ENCODE results near the gene TBC1D20. TPM values are rescaled to one million over a fixed set of nuclear protein-coding genes. Genes with fewer than 3 reads are reported as not detected.

The TBC1D20 gene
- total RNA-seq, 2 experiments from 2014 or later = 30.1 to 30.7 TPM

GRCh38 chr20:434661-435419 is 27.5 kb downstream of the TBC1D20 start:
- Mint-ChIP-seq H3K27me3 (ENCODE audit: low read depth) (no peaks in the 10 kb centered on the region), H3K9me3 (ENCODE audit: insufficient read depth) (no peaks in the 10 kb centered on the region), H3K27ac (peak overlapping the region; percentile 85), H3K4me1 (ENCODE audit: low read depth) (peaks cover 89% of the 10 kb centered on the region), H3K36me3 (ENCODE audit: low read depth) (peaks cover 82% of the 10 kb centered on the region), H3K4me3 (peak overlapping the region; percentile 15)
- CTCF ChIA-PET = no interaction called here
- no peak for DNase-seq
- ATAC-seq = no peak
- POLR2A ChIA-PET = interaction anchor here (0.6 kb wide), 1 partner anchor 27 kb away, joined by 3 read pairs; no protein-coding TSS in a partner anchor

- H3K36me3 Mint-ChIP-seq (ENCODE audit: low read depth) = peaks cover 82% of the 10 kb centered on the region
- H3K9me3 Mint-ChIP-seq (ENCODE audit: insufficient read depth) = no peaks in the 10 kb centered on the region
- H3K4me3 Mint-ChIP-seq = peak overlapping the region; percentile 15
- ChIA-PET POLR2A (no interaction called here), CTCF (no interaction called here)
- ATAC-seq = no peak
- no peak for DNase-seq
- H3K27ac Mint-ChIP-seq = peak overlapping the region; percentile 85
- peaks cover 85% of the 10 kb centered on the region for H3K4me1 Mint-ChIP-seq (ENCODE audit: low read depth)
- H3K27me3 Mint-ChIP-seq (ENCODE audit: low read depth) = no peaks in the 10 kb centered on the region
Measured at GRCh38 chr20:434221-434620, 28.1 kb downstream of the TBC1D20 start.

DNA sequence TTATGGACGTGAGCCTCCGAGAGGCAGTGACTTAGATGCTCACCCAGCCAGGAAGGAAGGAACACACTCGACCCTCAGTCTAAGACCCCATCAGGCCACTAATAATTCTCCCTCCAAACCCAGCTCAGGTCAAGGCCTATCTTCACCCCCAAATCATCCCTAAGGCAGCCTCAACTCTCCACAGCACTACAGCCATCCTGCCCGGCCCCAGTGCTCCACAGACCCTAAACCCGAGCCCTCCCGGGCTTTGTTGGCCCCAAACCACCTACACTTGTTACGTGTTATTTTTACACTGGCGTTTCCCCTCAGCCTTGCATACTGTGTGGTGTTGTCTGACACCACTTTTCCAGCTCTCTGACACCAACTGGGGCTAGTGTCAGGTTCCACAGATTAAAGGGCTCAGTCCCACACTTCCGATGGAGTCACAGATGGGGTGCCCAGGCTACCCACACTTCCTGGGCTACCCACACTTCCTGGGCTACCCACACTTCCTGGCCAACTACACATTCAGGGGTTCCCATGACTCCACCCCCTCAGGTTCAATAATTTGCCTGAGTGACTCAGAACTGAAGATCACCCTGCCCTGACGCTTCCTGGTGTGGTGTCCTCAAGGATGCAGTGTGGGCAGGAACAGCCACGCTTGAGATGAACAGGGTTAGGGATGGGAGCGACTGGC is 28.9 kb downstream of the TBC1D20 start:
- POLR2A ChIA-PET = interaction anchor here (1.2 to 1.3 kb wide), 2 partner anchors 11 to 26 kb away, joined by 3 to 8 read pairs; no protein-coding TSS in a partner anchor
- Mint-ChIP-seq H3K27ac (peak overlapping the region; percentile 85), H3K4me1 (ENCODE audit: low read depth) (peaks cover 77% of the 10 kb centered on the region), H3K36me3 (ENCODE audit: low read depth) (peaks cover 78% of the 10 kb centered on the region), H3K9me3 (ENCODE audit: insufficient read depth) (no peaks in the 10 kb centered on the region), H3K4me3 (peak overlapping the region; percentile 45), H3K27me3 (ENCODE audit: low read depth) (no peaks in the 10 kb centered on the region)
- peak; percentile 77 for DNase-seq
- ATAC-seq = peak; percentile 78
- CTCF ChIA-PET = interaction anchor here (1.4 to 3.4 kb wide), 2 partner anchors 26 to 79 kb away, joined by 3 to 14 read pairs; no protein-coding TSS in a partner anchor

GRCh38 chr20:432677-433299 is 29.5 kb downstream of the TBC1D20 start:
- DNase-seq (no peak), ATAC-seq (no peak)
- Mint-ChIP-seq H3K9me3 (ENCODE audit: insufficient read depth) (no peaks in the 10 kb centered on the region), H3K4me3 (peak overlapping the region; percentile 45), H3K27me3 (ENCODE audit: low read depth) (no peaks in the 10 kb centered on the region), H3K27ac (peak overlapping the region; percentile 85), H3K4me1 (ENCODE audit: low read depth) (peaks cover 71% of the 10 kb centered on the region), H3K36me3 (ENCODE audit: low read depth) (peaks cover 78% of the 10 kb centered on the region)
- CTCF ChIA-PET = interaction anchor here (1.4 to 3.4 kb wide), 5 partner anchors 20 to 102 kb away, joined by 3 to 14 read pairs (median 5); no protein-coding TSS in a partner anchor
- POLR2A ChIA-PET = interaction anchor here (1.2 to 1.3 kb wide), 2 partner anchors 10 to 25 kb away, joined by 3 to 8 read pairs; no protein-coding TSS in a partner anchor

DNA sequence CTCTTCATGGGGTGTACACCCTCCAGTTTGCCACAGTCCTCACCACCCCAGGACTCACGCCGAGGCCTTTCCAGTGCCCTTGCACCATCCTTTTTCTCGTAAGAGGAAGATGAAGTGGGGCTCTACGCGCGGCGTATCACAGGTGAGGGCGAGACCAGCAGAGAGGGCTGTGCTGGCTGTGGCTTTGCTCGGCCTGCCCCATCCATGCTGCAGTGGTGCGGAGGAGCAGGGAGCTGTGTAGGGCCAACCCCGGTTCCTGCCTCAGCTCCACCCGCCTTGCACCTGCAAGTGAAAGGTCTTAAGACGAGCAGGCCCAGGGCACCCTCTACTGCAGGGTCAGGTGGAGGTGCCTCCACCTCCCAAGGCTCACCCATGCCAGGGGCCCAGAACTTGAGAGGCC is 30.1 kb downstream of the TBC1D20 start:
- no peaks in the 10 kb centered on the region for H3K27me3 Mint-ChIP-seq (ENCODE audit: low read depth)
- CTCF ChIA-PET = interaction anchor here (1.0 to 3.4 kb wide), 8 partner anchors 10 to 101 kb away, joined by 3 to 14 read pairs (median 5); no protein-coding TSS in a partner anchor
- POLR2A ChIA-PET = interaction anchor here (1.3 kb wide), 1 partner anchor 25 kb away, joined by 8 read pairs; no protein-coding TSS in a partner anchor
- DNase-seq (no peak), ATAC-seq (no peak)
- H3K4me1 Mint-ChIP-seq (ENCODE audit: low read depth) = peaks cover 65% of the 10 kb centered on the region
- H3K9me3 Mint-ChIP-seq (ENCODE audit: insufficient read depth) = no peaks in the 10 kb centered on the region
- peaks cover 79% of the 10 kb centered on the region for H3K36me3 Mint-ChIP-seq (ENCODE audit: low read depth)
- H3K4me3 Mint-ChIP-seq = no peak overlapping the region
- H3K27ac Mint-ChIP-seq = peak overlapping the region; percentile 67

- H3K9me3 Mint-ChIP-seq (ENCODE audit: insufficient read depth) = no peaks in the 10 kb centered on the region
- ATAC-seq (no peak), DNase-seq (peak; percentile 57)
- peaks cover 63% of the 10 kb centered on the region for H3K4me1 Mint-ChIP-seq (ENCODE audit: low read depth)
- peak overlapping the region; percentile 75 for H3K27ac Mint-ChIP-seq
- CTCF ChIA-PET = interaction anchor here (0.6 to 3.4 kb wide), 14 partner anchors 11 to 101 kb away, joined by 3 to 14 read pairs (median 4); no protein-coding TSS in a partner anchor
- H3K36me3 Mint-ChIP-seq (ENCODE audit: low read depth) = peaks cover 77% of the 10 kb centered on the region
- POLR2A ChIA-PET = interaction anchor here (1.4 kb wide), 1 partner anchor 24 kb away, joined by 4 read pairs; no protein-coding TSS in a partner anchor
- H3K27me3 Mint-ChIP-seq (ENCODE audit: low read depth) = no peaks in the 10 kb centered on the region
- no peak overlapping the region for H3K4me3 Mint-ChIP-seq
Measured at GRCh38 chr20:431012-431904, 31.1 kb downstream of the TBC1D20 start.

DNA sequence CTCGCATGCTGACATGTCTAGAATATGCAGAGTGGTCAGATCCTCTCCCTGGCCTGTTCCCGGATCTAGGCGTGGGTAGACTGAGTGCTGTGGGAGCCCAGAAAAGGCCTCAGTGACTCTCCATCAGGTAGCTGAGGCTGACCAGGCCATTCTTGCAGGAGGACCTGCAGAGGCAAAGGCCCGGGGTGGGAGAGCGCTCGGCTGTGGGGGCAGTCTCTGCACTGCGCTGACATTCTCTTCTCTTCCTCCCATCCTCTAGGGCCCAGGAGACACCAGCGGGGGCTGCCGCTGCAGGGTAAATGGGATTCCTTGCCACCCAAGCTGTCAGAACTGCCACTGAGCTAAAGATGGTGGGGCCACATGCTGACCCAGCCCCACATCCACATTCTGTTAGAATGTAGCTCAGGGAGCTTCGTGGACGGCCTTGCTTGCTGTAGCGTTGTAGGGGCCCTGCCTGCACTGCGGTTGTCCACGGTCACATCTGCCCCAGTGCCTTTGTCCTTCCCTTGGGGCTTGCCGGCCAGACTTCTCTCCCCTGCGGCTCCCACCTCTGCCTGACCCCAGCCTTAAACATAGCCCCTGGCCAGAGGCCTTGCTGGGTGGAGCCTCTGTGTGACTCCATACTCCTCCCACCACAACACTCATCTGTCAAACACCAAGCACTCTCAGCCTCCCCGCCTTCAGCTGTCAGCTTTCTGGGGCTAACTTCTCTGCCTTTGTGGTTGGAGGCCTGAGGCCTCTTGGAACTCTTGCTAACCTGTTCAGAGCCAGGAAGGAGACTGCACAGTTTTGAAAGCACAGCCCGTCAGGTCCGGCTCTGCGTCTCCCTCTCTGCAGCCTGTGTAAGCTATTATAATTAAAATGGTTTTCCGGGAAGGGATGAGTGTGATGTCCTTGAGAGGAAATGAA is 32.0 kb downstream of the TBC1D20 start:
- POLR2A ChIA-PET = interaction anchor here (1.4 kb wide), 1 partner anchor 23 kb away, joined by 4 read pairs; no protein-coding TSS in a partner anchor
- H3K4me1 Mint-ChIP-seq (ENCODE audit: low read depth) = peaks cover 60% of the 10 kb centered on the region

GRCh38 chr20:428658-429200 is 33.6 kb downstream of the TBC1D20 start:
- peaks cover 71% of the 10 kb centered on the region for H3K36me3 Mint-ChIP-seq (ENCODE audit: low read depth)
- ATAC-seq (no peak), DNase-seq (no peak)
- ChIA-PET POLR2A (no interaction called here), CTCF (no interaction called here)
- no peak overlapping the region for H3K4me3 Mint-ChIP-seq
- H3K4me1 Mint-ChIP-seq (ENCODE audit: low read depth) = peaks cover 59% of the 10 kb centered on the region
- no peaks in the 10 kb centered on the region for H3K9me3 Mint-ChIP-seq (ENCODE audit: insufficient read depth)
- no peak overlapping the region for H3K27ac Mint-ChIP-seq
- no peaks in the 10 kb centered on the region for H3K27me3 Mint-ChIP-seq (ENCODE audit: low read depth)

More for the DNA sequence above, 32.0 kb downstream of the TBC1D20 start:
- Mint-ChIP-seq H3K9me3 (ENCODE audit: insufficient read depth) (no peaks in the 10 kb centered on the region), H3K27ac (no peak overlapping the region), H3K27me3 (ENCODE audit: low read depth) (no peaks in the 10 kb centered on the region), H3K36me3 (ENCODE audit: low read depth) (peaks cover 71% of the 10 kb centered on the region), H3K4me3 (no peak overlapping the region)
- CTCF ChIA-PET = interaction anchor here (3.4 kb wide), 1 partner anchor 76 kb away, joined by 14 read pairs; no protein-coding TSS in a partner anchor
- ATAC-seq = no peak
- DNase-seq = no peak

GRCh38 chr20:427849-428657 is 34.3 kb downstream of the TBC1D20 start:
- Mint-ChIP-seq H3K9me3 (ENCODE audit: insufficient read depth) (no peaks in the 10 kb centered on the region), H3K4me1 (ENCODE audit: low read depth) (peaks cover 53% of the 10 kb centered on the region), H3K36me3 (ENCODE audit: low read depth) (peaks cover 68% of the 10 kb centered on the region), H3K27me3 (ENCODE audit: low read depth) (no peaks in the 10 kb centered on the region), H3K27ac (no peak overlapping the region), H3K4me3 (no peak overlapping the region)
- ChIA-PET POLR2A (interaction anchor here (0.8 kb wide), 1 partner anchor 9 kb away, joined by 3 read pairs; no protein-coding TSS in a partner anchor), CTCF (no interaction called here)
- ATAC-seq (no peak), DNase-seq (no peak)
